HG02852 (cell line): Measurements from ENCODE around the gene PI4K2A.

Experiments used
- ATAC-seq: cut with Tn5 transposase; IDR thresholded peaks from one replicate; pipeline ENCODE4 v1.9.1; 2021; ENCODE audit warnings: mild to moderate bottlenecking, moderate library complexity; ENCODE audit not compliant: unreplicated experiment

Gene PI4K2A

GRCh38 chr10:97640174-97640867 lies at the start of gene PI4K2A:
Gene PI4K2A, plus strand, starts transcription at chr10:97640671. Its CDS starts 72 bp downstream, at chr10:97640743.
- ATAC-seq = peak; percentile 99

- no peak for ATAC-seq
Measured at GRCh38 chr10:97590748-97591495, 49.5 kb upstream of the PI4K2A start.

GRCh38 chr10:97593421-97593820 lies 47.0 kb upstream of the PI4K2A start:
- no peak for ATAC-seq

GRCh38 chr10:97596101-97597082 lies 44.1 kb upstream of the PI4K2A start:
- ATAC-seq = no peak

- no peak for ATAC-seq
Measured at GRCh38 chr10:97597778-97598177, 42.7 kb upstream of the PI4K2A start.

- no peak for ATAC-seq
Measured at GRCh38 chr10:97598407-97599271, 41.8 kb upstream of the PI4K2A start.

- no peak for ATAC-seq
Measured at GRCh38 chr10:97599272-97599619, 41.2 kb upstream of the PI4K2A start.

GRCh38 chr10:97600616-97601015 lies 39.9 kb upstream of the PI4K2A start:
- no peak for ATAC-seq

GRCh38 chr10:97601268-97602215 lies 38.9 kb upstream of the PI4K2A start:
- ATAC-seq = no peak

GRCh38 chr10:97607095-97607636 lies 33.3 kb upstream of the PI4K2A start:
- ATAC-seq = no peak

GRCh38 chr10:97608991-97609561 lies 31.4 kb upstream of the PI4K2A start:
- ATAC-seq = no peak

- ATAC-seq = no peak
Measured at GRCh38 chr10:97611473-97611872, 29.0 kb upstream of the PI4K2A start.

- no peak for ATAC-seq
Measured at GRCh38 chr10:97612386-97612785, 28.1 kb upstream of the PI4K2A start.

- no peak for ATAC-seq
Measured at GRCh38 chr10:97618285-97618684, 22.2 kb upstream of the PI4K2A start.

GRCh38 chr10:97618733-97619132 lies 21.7 kb upstream of the PI4K2A start:
- no peak for ATAC-seq

GRCh38 chr10:97623277-97623676 lies 17.2 kb upstream of the PI4K2A start:
- no peak for ATAC-seq

- ATAC-seq = no peak
Measured at GRCh38 chr10:97627731-97628130, 12.7 kb upstream of the PI4K2A start.

GRCh38 chr10:97628228-97628627 lies 12.2 kb upstream of the PI4K2A start:
- ATAC-seq = no peak

- ATAC-seq = no peak
Measured at GRCh38 chr10:97629289-97629688, 11.2 kb upstream of the PI4K2A start.
